Muscle of arm (tissue), 12 donors: Measurements from ENCODE around the gene SYNGR4. TPM values are rescaled to one million over a fixed set of nuclear protein-coding genes. Genes with fewer than 3 reads are reported as not detected.
A peak's percentile ranks its signal among the peaks of the same experiment; 100 is the strongest.

Experiments used
- DNase-seq: peaks from one replicate; pipeline ENCODE4 v3.0.0-alpha.2; 2013
- polyA plus RNA-seq, 12 donors: library from polyadenylated mRNA; unstranded; fragments of 120-200 nt; gene quantifications; one replicate each; pipeline ENCODE4 v1.2.1, GENCODE V29; 2013; ENCODE audit not compliant: insufficient read length in 12 of 12

Gene SYNGR4
- polyA plus RNA-seq, 12 donors, result not detected

DNA sequence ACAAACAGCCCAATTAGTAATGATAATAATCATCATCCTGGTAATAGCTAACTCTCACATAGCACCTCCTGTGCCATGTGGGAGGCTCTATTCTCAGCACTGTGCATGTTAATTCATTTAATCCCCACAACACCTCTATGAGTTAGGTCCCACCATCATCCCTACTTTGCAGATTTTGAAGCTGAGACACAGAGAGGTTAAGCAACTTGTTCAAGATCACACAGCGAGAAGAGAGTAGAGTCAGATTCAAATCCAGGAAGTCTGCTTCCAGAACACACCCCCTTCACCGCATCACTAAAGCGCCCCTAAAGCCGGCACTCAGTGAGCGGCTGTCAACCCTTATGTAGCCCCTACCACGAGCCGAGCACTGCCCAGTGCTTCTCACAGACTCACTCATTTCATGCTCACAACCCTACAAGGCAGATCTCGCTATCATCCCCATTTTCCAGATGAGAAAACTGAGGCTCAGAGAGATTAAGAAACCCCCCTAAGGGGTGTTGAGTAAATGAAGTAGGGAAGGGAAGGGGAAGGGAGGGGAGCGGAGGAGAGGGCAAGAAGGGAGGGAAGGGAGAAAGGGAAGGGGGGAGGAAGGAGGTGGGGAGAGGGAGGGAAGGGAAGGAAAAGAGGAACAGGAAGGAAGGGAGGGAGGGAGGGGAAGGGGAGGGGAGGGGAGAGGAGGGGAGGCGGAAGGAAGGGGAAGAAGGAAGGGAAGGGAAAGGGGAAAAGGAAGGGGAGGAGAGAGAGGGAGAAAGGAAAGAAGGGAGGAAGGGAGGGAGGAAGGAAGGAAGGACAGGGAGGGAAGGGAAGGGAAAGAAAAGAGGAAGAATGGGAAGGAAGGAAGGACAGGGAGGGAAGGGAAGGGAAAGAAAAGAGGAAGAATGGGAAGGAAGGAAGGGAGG lies 22.4 kb upstream of the SYNGR4 start:
- DNase-seq, result no peak

DNA sequence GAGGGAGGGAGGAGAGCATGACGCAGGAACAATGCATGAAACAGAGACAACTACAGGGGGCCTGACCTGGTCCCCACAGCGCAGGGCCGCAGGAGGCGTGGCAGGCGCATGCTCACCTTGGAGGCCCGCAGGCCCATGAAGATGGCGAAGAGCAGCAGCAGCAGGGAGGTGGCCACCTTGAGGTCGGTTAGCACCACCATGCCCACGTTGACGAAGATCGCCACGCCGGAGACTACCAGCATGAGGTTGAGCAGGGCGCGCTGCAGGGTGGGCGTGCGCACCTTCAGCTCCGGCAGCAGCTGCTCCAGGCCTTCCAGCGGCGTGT lies 21.8 kb upstream of the SYNGR4 start:
- no peak for DNase-seq

DNA sequence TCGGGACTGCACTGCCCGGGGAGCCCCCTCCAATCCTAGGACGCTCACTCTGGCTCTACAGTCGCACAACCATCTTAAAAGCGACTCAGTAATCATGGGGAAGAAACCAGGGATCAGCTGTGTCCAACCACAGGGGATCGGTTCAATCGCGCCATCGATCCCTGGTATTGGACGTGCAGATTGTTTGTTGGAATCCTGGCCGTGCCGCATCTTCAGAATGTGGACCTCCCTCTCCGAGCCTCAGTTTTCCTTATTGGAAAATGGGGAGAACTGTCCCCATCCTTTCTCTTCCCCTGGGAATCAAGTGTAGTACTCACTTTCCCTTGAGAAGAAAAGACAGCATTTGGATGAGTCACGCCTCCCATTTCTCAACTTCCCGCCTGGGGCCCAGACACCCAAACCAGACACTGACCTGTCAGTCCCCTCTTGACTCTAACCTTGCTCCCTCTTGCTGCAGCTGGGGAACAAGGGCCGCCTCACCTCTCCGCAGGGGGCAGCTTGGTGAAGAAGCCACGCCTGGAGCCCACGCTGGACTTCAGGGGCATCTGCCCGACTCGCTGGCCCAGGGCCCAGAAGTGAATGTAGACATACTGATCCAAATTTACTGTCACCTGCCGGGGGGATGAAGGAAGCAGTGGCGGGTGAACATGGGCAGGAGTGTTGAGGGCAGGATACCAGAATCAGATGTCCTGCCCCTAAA lies 21.2 kb upstream of the SYNGR4 start:
- DNase-seq, result no peak

DNA sequence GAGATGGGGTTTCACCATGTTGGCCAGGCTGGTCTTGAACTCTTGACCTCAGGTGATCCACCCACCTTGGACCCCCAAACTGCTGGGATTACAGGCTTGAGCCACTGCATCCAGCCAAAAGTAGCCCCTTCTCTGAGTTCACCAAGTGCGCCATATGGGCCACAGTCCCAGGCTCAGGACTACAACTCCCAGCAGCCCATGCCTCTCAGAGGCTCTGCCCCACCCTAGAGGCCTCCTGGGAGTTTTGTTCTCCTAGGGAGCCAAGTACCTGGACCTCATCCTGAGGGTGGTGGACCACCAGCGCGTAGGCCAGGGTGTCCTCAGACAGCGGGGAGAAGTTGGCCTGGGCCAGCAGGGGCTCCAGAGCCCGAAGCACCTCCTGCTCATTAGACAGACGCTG lies 19.3 kb upstream of the SYNGR4 start:
- DNase-seq, result no peak

DNA sequence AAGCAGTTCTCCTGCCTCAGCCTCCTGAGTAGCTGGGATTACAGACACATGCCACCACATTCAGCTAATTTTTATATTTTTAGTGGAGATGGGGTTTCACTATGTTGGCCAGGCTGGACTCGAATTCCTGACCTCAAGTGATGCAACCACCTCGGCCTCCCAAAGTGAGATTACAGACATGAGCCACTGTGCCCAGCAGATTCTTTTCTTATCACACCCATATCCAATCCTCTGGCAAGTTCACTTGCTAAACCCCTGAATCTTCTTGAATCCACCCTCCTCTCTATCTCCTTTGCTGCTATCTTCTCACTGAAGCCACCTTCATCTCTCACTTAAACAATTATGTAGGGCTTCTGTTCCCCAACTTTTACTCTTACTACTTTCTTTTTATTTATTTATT lies 18.0 kb upstream of the SYNGR4 start:
- no peak for DNase-seq

DNA sequence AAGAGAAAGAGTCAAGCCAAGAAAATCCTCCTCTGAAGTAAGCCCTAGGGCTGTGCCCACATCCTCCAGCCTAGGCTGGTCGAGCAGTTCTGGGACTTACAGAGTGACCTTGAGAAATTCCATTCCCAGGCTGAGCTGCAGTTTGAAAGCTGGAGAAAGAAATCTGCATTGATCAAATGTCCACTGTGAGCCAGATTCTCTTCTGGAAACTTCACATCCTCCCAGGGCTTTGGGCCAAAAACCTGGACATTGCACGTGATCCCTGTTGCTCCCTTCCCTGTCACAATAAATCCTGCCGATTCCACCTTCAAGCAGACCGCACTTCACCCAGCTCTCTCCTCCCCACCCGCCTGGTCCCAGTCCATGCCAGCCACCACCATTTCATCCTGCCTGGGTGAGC lies 16.1 kb upstream of the SYNGR4 start:
- no peak for DNase-seq

DNA sequence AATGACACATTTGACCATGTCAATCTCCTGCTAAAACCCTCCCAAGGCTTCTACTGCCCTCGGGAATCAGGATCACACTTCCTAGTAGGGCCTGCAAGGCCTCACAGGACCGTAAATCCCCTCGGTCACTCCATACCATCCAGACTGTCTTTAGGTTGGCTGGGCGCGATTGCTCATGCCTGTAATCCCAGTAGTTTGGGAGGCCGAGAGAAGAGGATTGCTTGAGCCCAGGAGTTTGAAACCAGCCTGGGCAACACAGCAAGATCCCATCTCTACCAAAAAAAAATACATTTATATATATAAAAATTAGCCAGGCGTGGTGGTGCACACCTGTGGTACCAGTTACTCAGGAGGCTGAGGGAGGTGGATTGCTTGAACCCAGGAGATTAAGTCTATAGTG lies 15.4 kb upstream of the SYNGR4 start:
- no peak for DNase-seq

DNA sequence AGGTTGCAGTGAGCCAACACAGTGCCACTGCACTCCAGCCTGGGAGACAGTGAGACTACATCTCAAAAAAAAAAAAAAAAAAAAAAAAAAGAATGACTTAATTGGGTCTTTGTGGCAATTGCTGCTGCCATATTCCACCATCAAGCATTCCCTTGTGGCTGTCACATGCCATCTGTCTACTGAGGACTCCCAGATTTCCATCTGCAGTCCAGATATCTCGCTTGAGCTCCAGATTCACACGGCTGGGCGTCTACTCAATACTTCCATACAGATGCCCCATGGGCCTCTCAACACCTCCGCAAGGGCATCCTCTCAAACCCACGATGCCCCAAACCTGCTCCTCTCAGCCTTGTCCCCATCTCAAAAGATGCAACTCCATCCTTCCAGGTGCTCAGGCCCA lies 13.3 kb upstream of the SYNGR4 start:
- DNase-seq, result no peak

DNA sequence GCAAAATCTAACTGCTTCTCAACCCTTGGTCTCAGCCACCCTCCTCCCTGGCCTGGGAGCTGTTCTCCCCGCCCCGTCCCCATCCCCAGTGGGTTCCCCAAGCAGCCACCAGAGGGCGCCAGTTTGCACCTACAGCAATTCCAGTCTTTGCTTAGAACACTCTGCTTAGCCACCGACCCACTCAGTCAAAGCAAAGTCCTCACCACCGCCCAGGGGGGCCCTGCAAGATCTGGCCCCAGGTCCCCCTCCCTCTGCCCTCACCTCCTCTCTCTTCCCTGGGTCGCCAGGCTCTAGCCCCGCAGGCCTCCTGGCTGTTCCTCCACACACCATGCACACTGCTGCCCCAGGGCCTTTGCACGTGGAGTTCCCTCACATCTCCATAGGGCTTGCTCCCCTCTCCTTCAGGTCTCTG lies 12.8 kb upstream of the SYNGR4 start:
- peak; percentile 52 for DNase-seq

DNA sequence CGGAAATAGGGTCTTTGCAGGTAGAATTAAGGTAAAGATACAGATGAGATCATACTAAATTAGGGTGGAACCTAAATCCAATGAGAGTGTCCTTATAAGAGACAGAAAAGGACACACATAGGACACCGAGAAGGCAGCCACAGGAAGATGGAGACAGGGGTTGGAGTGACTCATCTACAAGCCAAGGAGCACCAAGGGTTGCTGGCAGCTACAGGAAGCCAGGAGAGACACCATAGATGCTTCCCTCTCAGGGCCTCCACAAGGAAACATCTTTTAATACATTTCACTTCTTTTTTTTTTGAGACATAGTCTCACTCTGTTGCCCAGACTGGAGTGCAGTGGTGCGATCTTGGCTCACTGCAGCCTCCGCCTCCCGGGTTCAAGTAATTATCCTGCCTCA lies 10.5 kb upstream of the SYNGR4 start:
- DNase-seq, result no peak

DNA sequence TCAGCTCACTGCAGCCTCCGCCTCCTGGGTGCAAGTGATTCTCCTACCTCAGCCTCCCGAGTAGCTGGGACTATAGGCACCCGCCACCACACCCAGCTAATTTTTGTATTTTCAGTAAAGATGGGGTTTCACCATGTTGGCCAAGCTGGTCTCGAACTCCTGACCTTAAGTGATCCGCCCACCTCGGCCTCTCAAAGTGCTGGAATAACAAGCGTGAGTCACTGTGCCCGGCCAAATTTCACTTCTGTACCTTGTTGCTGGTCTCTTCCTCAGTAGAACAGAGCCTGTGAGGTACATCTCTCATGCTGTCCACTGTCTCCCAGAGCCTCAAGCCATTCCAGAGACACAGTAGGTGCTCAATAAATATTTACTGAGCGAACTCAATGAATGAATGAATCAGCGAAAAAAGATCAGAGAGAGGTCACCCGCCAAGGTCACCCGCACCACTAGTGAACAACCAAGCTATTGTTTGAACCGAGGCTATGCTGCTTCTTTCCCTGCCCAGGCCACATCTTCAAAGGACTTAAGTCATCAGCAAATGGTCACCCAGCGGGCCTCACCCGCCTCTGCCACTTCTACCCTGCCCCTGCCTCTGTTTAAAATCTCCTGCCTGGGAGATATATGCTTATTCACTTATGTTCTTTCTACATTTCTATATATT lies 9.7 kb upstream of the SYNGR4 start:
- no peak for DNase-seq

DNA sequence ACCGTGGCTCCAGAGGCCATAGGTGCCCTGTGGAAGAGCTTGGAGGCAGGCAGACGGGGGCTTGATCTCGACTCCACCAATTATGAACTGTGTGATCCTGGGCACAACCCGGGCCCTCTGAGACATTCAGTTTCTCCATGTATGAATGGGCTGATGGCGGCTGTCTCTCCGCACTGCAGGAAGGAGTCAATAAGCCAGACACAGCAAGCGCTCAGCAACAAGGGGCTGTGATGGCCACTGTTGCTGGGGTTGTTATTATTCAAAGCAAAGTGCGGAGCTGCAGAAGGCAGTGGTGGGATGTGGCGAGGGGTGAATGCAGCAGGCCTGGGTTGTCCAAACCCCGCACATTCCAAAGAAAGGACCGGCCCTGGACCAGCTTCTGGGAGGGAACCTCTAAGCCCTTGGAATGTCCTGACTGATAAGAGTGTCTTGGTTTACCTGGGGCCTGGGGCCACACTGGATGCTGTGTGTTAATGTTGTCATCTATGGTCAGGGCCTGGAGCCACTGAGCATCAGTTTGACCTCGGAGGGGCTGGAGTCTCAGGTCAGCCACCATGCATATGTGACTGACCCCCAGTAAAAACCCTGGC lies 8.7 kb upstream of the SYNGR4 start:
- DNase-seq, result no peak

DNA sequence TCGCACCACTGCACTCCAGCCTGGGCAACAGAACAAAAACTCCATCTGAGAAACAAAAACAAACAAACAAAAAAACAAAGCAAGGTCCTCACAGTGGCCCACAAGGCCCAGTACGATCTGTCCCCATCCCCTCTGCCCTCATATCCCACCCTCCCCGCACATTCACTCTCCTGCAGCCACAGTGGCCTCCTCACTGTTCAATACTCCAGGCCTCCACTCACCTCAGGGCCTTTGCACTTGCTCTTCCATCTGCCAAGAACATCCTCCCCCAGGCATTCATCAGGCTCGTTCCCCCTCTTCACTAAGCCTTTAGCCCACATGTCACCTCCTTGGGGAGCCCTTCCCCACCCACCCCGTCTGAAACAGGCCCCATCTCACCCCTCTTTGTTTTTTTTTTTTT lies 5.0 kb upstream of the SYNGR4 start:
- DNase-seq, result no peak

DNA sequence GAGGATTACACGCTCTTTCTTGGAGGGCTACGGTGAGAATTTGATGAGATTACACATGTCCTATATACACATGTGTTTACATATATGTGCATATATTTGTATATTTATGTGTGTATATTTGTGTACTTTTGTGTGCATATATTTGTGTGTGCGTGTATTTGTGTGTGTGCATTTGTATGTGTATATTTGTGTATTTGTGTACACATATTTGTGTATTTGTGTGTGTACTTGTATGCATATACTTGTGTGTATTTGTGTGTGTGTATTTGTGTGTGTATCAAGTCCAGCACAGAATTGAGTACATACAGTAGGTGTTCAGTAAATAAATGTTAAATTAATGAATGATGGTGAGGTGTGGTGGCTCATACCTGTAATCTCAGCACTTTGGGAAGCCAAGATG lies 2.3 kb upstream of the SYNGR4 start:
- DNase-seq, result no peak

DNA sequence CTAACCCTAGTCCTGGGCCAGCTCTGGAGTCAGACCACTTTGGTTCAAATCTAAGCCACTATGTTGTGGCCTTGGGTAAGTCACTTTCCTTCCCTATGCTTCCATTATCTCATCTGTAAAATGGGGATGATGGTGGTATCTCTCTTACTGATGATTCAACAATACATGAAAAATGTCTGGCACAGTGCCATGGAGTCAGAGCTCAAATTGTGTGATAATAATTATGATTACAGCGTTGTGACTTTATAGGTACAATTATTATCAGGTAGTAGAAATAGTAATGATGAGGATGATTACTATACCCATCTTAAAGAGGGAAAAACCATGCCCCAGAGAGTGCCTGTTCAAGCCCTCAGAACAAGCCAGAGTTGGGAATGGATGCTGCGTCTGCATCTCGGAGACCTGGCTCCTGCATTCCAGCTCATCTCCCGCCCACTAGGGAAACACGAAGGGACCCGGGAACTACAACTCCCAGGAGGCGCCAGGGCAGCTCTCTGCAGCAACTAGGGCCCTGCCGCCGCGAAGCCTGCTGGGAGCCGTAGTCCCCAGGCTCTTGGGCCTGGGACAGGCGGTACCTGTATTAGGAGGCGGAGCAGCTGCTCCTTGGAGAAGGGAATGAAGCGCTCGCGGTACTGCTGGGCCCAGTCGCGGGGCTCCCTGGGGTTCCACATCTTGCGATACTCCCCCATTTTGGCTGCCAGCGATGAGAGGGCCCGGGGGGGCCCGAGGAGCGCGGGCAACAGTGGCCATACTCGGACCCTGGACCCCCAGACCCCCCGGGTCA lies 1.3 kb upstream of the SYNGR4 start:
- peak; percentile 94 for DNase-seq

DNA sequence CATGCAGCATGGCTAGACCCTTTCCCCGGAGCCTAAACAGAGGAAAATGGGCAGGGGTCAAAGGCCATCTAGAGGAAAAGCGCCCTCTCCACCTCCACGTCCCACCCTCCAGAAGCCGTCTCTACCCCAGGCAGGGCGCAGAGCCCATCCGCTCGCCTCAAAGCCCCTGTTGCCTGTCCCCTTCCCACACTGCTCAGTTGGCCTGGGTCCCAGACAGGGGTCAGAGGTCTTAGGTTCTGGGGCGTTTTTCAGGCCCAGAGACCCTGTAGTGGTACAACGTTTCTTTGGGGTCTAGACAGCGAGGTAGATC lies 712 bp upstream of the SYNGR4 start:
- no peak for DNase-seq

DNA sequence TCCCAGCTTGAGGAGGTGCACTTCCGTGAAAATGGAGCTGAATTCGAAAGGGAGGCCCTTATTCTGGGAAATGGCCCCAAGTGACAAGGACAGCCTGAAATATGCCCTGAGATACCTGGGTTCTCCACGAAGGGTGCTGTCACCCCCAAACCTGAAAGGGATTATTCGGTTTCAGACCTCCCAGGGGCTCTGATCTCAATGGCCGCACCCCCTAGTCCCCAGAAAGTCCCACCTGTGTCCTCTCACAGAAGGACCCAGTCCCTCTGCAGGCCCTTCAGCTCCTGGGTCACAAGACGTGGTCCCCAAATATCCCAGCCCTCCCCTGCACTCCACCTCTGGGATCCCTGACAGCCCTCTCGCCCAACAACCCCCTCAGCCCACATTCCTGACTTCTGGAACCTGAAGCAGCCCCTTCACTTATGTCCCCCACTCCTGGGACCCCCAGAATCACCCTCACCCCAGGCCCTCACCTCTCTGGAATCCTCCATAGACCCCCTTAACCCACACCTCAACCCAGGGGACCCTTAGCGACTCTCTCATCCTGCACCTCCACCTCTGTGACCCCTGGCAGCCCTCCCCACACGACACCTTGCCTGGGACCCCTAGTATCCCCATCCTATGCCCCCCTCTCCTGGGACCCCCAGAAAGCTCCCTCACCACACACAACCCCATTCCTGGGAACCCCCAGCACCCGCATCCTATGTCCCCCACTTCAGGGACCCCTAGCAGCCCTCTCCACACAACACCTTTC lies 606 bp downstream of the SYNGR4 start:
- DNase-seq, result no peak

DNA sequence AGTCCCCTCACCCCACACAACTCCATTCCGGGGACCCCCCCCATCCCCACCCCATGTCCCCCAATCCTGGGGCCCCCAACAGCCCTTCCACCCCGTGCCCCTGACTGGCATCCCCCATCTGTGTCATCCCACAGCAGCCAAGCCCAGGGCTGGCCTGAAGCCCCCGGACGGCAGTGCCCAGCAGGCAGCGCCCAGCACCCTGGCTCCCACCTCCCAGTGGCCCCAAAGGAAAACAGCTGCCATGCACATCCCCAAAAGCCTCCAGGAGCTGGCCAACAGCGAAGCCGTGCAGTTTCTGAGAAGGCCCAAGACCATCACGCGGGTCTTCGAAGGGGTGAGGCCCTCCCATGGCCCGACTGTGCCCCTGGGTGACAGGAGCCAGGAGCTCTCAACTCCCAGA lies 1.4 kb downstream of the SYNGR4 start:
- DNase-seq, result no peak

DNA sequence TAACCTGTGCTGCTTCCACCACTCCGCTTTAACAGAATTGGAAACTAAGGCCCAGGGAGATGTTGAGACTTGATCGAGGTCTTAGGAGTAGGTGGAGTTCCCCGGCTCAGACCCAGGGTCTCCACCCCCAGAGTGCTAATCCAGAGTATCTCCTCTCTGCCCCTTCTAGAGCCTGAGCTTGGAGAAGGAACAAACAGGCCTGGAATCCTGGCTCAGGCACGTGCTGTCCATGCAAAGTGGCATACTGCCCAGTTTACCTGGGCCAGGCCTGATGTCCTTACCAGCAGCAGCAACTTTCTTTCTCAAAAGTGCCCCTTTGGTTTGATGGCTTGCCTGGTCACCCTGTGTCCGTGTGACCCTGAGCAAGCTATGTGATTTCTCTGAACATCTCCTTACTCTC lies 3.7 kb downstream of the SYNGR4 start:
- no peak for DNase-seq

DNA sequence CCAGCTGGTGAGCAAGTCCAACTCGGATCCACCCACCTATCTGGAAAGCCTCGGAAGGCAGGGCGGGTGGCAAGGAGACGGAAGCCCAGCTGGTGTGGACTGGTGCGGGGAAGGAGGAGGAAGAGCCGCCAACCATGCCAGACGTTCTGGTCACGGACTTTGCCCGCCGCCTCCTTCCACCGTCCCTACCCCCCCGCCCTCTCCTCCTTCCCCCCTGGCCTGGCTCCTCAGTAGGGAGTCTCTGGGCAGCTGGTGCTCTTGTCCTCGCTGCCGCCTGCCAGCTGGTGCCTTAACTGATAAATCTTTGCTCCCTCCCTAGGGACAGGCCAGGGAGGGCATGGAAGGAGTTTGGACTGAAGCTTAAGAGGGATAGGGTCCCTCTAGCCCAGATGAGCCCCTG lies 4.8 kb downstream of the SYNGR4 start:
- DNase-seq, result no peak

DNA sequence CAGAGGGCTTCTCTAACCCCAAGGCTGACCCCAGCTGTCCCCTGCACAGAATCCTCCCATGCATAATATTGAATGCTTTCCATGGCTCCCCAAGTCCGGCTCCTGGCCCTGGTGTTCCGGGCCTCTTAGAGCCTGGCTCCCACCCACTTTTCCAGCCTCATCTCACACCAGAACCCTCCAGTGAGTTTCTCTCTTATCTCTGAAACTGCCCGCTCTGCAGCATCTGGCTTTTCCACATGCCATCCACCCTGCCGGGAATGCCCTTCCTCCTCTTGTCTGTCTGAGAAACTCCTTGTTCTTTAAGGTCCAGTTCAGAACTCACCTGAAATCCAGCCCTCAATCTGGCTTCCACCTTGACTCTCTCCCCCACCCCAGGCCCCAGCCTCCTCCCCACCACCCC lies 6.8 kb downstream of the SYNGR4 start:
- no peak for DNase-seq
